ENCODE data around the gene SUCO. TPM values are rescaled to one million over a fixed set of nuclear protein-coding genes. Genes with fewer than 3 reads are reported as not detected.

The SUCO gene
- total and polyA plus RNA-seq, 12 donors, result 10.2 to 31.4 (median 24.6) TPM

DNA sequence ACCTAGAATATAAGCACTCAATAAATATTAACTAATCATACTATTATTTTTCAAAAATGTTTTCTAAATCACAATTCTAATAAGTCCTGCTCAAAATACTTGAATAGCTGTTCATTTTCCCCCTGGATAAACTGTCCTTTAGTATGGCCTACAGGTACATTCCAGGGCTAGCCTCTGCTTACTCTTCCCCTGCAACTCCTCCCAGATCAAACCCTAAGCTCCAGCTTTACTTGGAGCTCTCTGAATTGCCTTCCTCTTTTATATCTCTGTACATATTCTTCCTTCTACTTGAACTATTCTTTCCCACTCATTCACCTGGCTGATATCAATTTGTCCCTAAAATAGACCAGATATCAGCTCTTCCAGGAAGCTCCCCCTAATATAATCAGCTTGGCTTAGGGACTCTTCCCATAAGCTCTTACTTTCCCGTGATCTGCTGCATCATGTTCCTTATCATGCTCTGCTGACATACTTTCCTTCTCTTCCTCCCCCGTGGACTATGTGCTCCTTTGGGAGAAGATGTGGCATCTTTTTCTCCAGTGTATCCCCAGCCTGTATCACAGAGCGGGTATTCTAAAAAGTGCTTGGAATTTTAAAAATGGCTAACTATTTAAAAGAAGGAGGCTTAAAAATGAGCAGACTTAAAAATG, 46.0 kb upstream of the SUCO start:
- H3K9me3 ChIP-seq, result no peaks in the 10 kb centered on the region

DNA sequence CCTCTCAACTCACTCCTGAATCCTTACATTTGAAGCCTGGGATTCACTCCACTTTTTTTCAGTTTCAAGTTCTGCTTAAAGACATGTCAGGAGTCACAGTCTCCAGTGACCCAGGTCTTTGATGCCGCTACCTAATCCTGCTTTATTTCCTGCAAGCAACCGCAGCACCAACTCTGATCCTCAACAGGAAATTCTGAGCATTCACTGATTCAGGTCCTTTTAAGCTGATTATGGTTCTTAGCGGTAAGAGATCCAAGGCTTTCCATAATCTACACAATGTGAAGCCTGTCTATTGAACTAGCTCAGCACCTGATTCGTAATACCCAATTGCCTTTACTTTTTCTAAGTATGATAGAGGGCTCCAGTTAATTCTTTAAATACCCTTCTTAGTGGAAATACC, 45.4 kb upstream of the SUCO start:
- ATAC-seq (no peak), DNase-seq (no peak)
- TF ChIP-seq, protein P1, sequence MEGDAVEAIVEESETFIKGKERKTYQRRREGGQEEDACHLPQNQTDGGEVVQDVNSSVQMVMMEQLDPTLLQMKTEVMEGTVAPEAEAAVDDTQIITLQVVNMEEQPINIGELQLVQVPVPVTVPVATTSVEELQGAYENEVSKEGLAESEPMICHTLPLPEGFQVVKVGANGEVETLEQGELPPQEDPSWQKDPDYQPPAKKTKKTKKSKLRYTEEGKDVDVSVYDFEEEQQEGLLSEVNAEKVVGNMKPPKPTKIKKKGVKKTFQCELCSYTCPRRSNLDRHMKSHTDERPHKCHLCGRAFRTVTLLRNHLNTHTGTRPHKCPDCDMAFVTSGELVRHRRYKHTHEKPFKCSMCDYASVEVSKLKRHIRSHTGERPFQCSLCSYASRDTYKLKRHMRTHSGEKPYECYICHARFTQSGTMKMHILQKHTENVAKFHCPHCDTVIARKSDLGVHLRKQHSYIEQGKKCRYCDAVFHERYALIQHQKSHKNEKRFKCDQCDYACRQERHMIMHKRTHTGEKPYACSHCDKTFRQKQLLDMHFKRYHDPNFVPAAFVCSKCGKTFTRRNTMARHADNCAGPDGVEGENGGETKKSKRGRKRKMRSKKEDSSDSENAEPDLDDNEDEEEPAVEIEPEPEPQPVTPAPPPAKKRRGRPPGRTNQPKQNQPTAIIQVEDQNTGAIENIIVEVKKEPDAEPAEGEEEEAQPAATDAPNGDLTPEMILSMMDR (IDR thresholded peaks at IDR 0.05), result no peak
- Histone ChIP-seq H3K27ac (no peak overlapping the region), H3K4me3 (no peak overlapping the region), H3K36me3 (no peaks in the 10 kb centered on the region), H3K4me1 (peaks cover 0 to 12% (median 0%) of the 10 kb centered on the region in 9 donors), H3K9me3 (no peaks in the 10 kb centered on the region), H3K27me3 (peaks cover 0 to 3% (median 0%) of the 10 kb centered on the region in 7 donors)
- 68 to 81% methylated on average over 4 of the region's 4 CpGs for WGBS, 2 donors
- intact Hi-C loops (cut with DNase I), result no loop called here

More for the DNA sequence above, 46.0 kb upstream of the SUCO start:
- ATAC-seq (peak in 1 of 8 donors; percentile 80), DNase-seq (no peak)
- TF ChIP-seq, protein P1 (IDR thresholded peaks at IDR 0.05), result no peak
- WGBS, 2 donors, result 30 to 32% methylated on average over 3 of the region's 3 CpGs
- Histone ChIP-seq H3K36me3 (no peaks in the 10 kb centered on the region), H3K4me1 (peaks cover 0 to 12% (median 0%) of the 10 kb centered on the region in 9 donors), H3K27ac (no peak overlapping the region), H3K27me3 (peaks cover 0 to 3% (median 0%) of the 10 kb centered on the region in 7 donors), H3K4me3 (no peak overlapping the region)
- intact Hi-C loops (cut with DNase I), result no loop called here

DNA sequence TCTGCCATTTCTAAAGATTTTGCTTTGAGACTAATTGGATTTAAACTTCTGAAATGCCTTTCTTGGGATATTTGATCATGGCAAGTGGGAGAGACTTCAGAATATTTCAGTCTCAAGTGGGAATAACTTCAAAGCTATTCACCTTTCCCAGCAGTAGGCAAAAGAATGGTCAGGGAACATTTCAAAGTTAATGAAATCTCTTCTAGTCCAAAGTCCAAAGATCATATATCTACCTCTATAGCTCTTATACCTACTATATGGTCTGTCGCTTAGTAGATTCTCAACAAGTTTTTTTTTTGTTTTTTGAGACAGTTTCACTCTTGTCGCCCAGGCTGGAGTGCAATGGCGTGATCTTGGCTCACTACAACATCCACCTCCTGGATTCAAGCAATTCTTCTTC, 44.6 kb upstream of the SUCO start:
- Histone ChIP-seq H3K9me3 (no peaks in the 10 kb centered on the region), H3K27ac (no peak overlapping the region), H3K36me3 (no peaks in the 10 kb centered on the region), H3K27me3 (peaks cover 0 to 3% (median 0%) of the 10 kb centered on the region in 7 donors), H3K4me3 (no peak overlapping the region), H3K4me1 (peaks cover 0 to 12% (median 0%) of the 10 kb centered on the region in 9 donors)
- WGBS, 2 donors, result 94 to 100% methylated on average over 3 of the region's 3 CpGs
- DNase-seq, result no peak
- TF ChIP-seq, protein P1 (IDR thresholded peaks at IDR 0.05), result no peak
- ATAC-seq, result no peak
- intact Hi-C loops (cut with DNase I), result no loop called here

DNA sequence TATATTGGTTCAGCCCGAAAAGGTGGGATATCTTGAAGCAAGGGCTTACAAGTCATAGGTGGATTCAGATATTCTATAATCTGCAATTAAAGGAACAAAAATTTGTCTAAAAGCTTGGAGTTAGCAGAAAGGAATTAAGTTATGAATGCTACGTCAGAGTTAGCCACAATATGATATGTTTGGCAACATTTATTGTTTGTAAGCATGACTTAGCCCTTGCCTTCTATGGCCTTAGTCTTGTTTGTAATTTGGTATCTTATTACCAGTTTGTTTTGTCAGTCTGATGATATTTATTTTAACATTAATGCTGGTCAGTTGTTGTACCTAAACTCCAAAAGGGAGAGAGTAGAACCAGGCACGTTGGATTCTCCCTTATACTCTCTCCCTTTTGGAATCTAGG, 43.1 kb upstream of the SUCO start:
- Histone ChIP-seq H3K4me3 (no peak overlapping the region), H3K36me3 (no peaks in the 10 kb centered on the region), H3K4me1 (peaks cover 0 to 12% (median 0%) of the 10 kb centered on the region in 9 donors), H3K9me3 (no peaks in the 10 kb centered on the region), H3K27ac (no peak overlapping the region), H3K27me3 (peaks cover 0 to 3% (median 0%) of the 10 kb centered on the region in 7 donors)
- TF ChIP-seq, protein P1 (IDR thresholded peaks at IDR 0.05), result no peak
- no peak for DNase-seq
- intact Hi-C loops (cut with DNase I), result no loop called here
- no peak for ATAC-seq
- 83 to 86% methylated on average over 3 of the region's 3 CpGs for WGBS, 2 donors

Measured in heart right ventricle (tissue), 16 donors.